AG09319 (cell line): ENCODE data around the gene MAGEA9.
"Not testable (repeated sequence)": the region's sequence is repeated elsewhere in the genome, so short reads cannot be mapped to it uniquely, and the experiment has no call there.

Experiments
- DNase-seq: peaks from one replicate; pipeline ENCODE4 v3.0.0-alpha.2; 2010; ENCODE audit warnings: low read depth; ENCODE audit errors: extremely low read depth
- CTCF ChIP-seq: IDR thresholded peaks from 2 replicates; pipeline ENCODE4 v1.5.1; 2011; ENCODE audit warnings: low read depth, mild to moderate bottlenecking, inconsistent platforms, low read length, moderate library complexity

The MAGEA9 gene

GRCh38 chrX:149831473-149831872, 49.7 kb downstream of the MAGEA9 start:
- no peak for TF ChIP-seq CTCF
- no peak for DNase-seq

- not testable (repeated sequence) for DNase-seq
Measured at GRCh38 chrX:149836728-149837127, 55.0 kb downstream of the MAGEA9 start.

DNA sequence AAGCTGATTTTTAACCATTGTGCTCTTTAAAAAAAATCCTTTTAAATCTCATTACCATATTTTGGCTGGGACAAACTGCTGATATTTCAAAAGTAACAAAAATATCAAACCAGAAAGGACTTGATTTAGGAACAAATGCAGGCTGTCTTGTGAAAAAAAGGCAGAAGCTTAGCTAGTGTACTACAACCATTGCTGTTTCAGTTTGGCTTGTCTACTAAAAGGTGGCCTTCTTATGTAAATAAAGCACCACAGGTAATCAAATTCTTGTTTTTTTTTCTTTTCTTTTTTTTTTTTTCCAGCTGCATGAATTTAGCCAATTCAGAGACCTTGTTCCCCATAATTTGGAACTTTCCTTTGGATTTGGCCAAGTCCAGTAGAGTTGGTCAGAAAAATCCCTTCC, 55.4 kb downstream of the MAGEA9 start:
- TF ChIP-seq CTCF, result no peak
- no peak for DNase-seq
